Fibroblast of mammary gland (primary cell): Measurements from ENCODE around the gene DRG2.

Experiments
- DNase-seq: peaks from one replicate; pipeline ENCODE4 v3.0.0-alpha.2; 2010; ENCODE audit warnings: low read depth
- H3K4me3 ChIP-seq: 2 replicates; pipeline ENCODE4 v1.5.1; 2011; ENCODE audit warnings: low read depth, mild to moderate bottlenecking, low read length, moderate library complexity; ENCODE audit not compliant: control insufficient read depth
- TF ChIP-seq, protein P1 (sequence below): conservative IDR thresholded peaks from 2 replicates; pipeline ENCODE4 v1.5.1; 2011; ENCODE audit warnings: low read depth, low read length, inconsistent platforms; ENCODE audit not compliant: control insufficient read depth, insufficient read depth

DRG2 gene

DNA sequence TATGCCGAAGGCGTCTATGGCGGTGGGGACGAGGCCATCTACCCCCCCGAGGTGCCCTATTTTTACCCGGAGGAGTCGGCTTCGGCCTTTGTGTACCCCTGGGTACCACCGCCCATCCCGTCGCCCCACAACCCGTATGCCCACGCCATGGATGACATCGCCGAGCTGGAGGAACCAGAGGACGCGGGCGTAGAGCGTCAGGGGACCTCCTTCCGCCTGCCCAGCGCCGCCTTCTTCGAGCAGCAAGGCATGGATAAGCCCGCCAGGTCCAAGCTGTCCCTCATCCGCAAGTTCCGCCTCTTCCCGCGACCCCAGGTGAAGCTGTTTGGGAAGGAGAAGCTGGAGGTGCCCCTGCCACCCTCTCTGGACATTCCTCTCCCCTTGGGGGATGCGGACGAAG is 32.2 kb downstream of the DRG2 start:
- TF ChIP-seq, protein P1, sequence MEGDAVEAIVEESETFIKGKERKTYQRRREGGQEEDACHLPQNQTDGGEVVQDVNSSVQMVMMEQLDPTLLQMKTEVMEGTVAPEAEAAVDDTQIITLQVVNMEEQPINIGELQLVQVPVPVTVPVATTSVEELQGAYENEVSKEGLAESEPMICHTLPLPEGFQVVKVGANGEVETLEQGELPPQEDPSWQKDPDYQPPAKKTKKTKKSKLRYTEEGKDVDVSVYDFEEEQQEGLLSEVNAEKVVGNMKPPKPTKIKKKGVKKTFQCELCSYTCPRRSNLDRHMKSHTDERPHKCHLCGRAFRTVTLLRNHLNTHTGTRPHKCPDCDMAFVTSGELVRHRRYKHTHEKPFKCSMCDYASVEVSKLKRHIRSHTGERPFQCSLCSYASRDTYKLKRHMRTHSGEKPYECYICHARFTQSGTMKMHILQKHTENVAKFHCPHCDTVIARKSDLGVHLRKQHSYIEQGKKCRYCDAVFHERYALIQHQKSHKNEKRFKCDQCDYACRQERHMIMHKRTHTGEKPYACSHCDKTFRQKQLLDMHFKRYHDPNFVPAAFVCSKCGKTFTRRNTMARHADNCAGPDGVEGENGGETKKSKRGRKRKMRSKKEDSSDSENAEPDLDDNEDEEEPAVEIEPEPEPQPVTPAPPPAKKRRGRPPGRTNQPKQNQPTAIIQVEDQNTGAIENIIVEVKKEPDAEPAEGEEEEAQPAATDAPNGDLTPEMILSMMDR = no peak
- H3K4me3 ChIP-seq = no peak overlapping the region
- DNase-seq = no peak

DNA sequence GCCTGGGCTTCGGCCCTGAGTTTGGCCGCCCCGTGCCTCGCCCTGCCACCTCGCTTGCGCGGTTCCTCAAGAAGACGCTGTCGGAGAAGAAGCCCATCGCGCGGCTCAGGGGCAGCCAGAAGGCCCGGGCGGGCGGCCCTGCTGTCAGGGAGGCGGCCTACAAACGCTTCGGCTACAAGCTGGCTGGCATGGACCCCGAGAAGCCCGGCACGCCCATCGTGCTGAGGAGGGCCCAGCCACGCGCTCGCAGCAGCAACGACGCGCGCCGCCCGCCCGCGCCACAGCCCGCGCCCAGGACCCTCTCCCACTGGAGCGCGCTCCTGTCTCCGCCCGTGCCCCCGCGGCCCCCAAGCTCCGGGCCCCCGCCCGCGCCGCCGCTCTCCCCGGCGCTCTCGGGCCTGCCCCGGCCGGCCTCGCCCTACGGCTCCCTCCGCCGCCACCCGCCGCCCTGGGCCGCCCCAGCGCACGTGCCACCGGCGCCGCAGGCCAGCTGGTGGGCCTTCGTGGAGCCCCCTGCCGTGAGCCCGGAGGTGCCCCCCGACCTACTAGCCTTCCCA is 32.8 kb downstream of the DRG2 start:
- no peak overlapping the region for H3K4me3 ChIP-seq
- no peak for DNase-seq
- TF ChIP-seq, protein P1 = no peak

DNA sequence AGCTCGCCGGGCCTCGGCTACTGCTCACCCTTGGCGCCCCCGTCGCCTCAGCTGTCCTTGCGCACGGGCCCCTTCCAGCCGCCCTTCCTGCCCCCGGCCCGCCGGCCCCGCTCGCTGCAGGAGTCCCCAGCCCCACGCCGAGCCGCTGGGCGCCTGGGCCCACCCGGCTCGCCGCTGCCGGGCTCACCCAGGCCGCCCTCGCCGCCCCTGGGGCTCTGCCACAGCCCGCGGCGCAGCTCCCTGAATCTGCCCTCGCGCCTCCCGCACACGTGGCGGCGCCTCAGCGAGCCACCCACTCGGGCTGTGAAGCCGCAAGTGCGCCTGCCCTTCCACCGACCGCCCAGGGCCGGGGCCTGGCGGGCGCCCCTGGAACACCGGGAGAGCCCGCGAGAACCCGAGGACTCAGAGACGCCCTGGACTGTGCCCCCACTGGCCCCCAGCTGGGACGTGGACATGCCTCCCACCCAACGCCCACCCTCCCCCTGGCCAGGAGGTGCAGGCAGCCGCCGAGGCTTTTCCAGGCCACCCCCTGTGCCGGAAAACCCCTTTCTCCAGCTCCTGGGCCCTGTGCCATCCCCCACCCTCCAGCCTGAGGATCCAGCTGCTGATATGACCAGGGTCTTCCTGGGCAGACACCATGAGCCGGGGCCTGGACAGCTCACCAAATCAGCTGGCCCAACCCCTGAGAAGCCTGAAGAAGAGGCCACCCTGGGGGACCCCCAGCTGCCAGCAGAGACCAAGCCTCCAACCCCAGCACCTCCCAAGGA is 33.6 kb downstream of the DRG2 start:
- no peak for DNase-seq

DNA sequence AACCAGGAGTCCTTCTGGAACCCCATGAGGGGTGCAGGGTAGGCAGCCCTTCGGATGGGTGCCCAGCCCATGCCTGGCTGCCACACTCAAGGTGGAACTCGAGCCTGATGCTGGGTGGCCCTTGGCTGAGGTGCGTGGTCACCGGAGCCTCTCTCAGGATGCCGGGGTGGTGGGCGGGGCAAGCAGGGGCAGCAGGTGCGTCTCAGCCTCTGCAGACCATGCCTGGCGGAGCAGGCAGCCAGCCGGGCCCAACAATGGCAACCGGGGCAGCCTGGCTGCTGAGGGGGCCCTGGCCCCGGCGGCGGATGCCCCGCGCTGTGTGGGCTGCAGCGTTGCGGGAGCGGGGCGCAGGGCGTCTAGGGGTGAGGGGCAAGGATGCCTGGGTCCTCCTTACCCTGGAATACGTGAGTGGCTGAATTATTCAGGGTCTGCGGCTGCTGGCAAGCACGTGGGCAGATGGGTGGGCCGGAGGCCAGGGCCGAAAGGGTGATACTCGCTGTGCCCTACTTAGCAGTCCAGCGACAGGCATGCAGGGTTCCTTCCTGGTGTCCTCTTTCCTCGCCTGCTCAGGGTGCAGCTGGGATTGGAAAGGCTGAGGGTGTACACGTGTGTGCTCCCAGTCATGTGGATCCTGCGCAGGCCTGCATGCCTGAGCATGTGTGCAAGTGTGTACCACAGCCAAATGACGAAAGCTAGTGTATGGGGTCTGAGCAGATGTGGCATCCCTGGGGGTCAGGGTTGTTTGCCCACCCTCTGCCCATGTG is 35.4 kb downstream of the DRG2 start:
- H3K4me3 ChIP-seq = no peak overlapping the region
- TF ChIP-seq, protein P1 = no peak
- no peak for DNase-seq

More for the DNA sequence above, 33.6 kb downstream of the DRG2 start:
- H3K4me3 ChIP-seq = no peak overlapping the region
- TF ChIP-seq, protein P1 = no peak

DNA sequence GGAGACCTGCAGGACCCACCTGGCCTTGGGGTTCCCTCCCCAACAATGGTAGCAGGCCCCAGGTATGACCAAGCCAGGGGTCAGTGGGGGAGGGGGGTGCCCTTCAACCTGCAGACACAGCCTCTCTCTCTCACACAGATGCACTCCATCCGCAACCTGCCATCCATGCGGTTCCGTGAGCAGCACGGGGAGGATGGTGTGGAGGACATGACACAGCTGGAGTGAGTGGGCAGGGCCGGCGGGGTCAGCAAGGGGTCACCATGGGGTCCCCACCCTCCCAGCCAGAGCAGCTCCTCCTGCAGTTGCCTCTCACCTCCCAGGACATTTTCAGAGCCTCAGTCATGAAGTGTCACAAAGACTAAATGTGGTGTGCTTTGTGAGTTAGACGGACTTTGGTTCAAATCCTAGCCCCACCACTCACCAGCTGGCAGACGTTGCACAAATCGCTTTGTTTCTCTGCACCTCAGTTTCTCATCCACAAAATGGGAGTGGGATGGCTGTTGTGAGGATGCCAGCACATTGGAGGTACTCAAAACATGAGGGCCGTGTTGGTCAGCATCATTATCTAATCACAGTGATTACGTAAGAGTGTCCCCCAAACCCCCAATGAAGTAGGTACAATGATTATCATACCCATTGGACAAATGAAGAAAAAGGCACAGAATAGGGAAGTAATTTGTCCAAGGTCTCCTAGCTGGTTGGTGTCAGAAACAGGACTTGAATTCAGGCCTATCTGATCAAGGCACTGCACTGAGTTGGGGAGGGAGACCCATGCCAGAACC is 36.8 kb downstream of the DRG2 start:
- TF ChIP-seq, protein P1 = no peak
- DNase-seq = no peak
- H3K4me3 ChIP-seq = no peak overlapping the region

DNA sequence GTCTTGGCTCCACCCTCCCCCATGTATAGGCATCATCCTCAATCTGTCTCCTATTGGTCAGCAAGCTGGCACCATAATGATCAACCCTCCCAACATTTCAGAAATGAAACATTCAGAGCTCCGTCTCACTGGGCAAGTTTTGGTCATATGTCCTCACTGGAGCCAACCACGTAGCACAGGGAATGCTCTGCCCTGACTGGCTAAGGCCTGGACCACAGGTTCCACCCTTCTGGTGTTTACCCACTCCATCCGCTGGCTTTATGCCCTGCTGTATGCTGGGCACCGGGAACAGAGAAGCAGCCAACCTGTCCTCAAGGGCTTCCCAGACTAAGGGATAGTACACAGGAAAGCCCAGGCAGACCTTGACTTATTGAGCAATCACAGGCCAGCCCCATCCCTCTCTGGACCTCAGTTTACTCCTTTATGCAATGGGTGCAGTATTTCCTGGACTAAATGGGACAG is 41.3 kb downstream of the DRG2 start:
- no peak overlapping the region for H3K4me3 ChIP-seq
- TF ChIP-seq, protein P1 = no peak
- peak; percentile 49 for DNase-seq
